Daoy (cell line): ENCODE results near the gene CASP12. TPM values are rescaled to one million over a fixed set of nuclear protein-coding genes. Genes with fewer than 3 reads are reported as not detected.

Experiments used
- DNase-seq: peaks from one replicate; pipeline ENCODE4 v3.0.0-alpha.2; 2015; ENCODE audit warnings: low read depth
- total RNA-seq: library from RNA; depleted of rRNA; stranded (reverse); fragments of >200 nt; shearing (Covaris generic); gene quantifications from 2 replicates; pipeline ENCODE4 v1.2.3, GENCODE V29; 2014

The CASP12 gene
- total RNA-seq, 1 experiment from 2014 or later, result not detected

- no peak for DNase-seq
Measured at GRCh38 chr11:104892723-104893511, 5.3 kb downstream of the CASP12 start.

- no peak for DNase-seq
Measured at GRCh38 chr11:104891135-104891534, 7.1 kb downstream of the CASP12 start.

GRCh38 chr11:104883342-104883741 is 14.9 kb downstream of the CASP12 start:
- no peak for DNase-seq

- no peak for DNase-seq
Measured at GRCh38 chr11:104881117-104881794, 17.0 kb downstream of the CASP12 start.

GRCh38 chr11:104879514-104880190 is 18.6 kb downstream of the CASP12 start:
- DNase-seq, result no peak

GRCh38 chr11:104876861-104877431 is 21.3 kb downstream of the CASP12 start:
- DNase-seq, result no peak

- DNase-seq, result no peak
Measured at GRCh38 chr11:104876324-104876723, 21.9 kb downstream of the CASP12 start.

GRCh38 chr11:104873252-104873651 is 25.0 kb downstream of the CASP12 start:
- DNase-seq, result no peak

- no peak for DNase-seq
Measured at GRCh38 chr11:104872393-104872792, 25.9 kb downstream of the CASP12 start.

- no peak for DNase-seq
Measured at GRCh38 chr11:104870910-104871309, 27.4 kb downstream of the CASP12 start.

GRCh38 chr11:104866815-104867214 is 31.4 kb downstream of the CASP12 start:
- no peak for DNase-seq

GRCh38 chr11:104858882-104859775 is 39.1 kb downstream of the CASP12 start:
- no peak for DNase-seq

GRCh38 chr11:104856607-104857006 is 41.7 kb downstream of the CASP12 start:
- DNase-seq, result no peak

GRCh38 chr11:104855965-104856364 is 42.3 kb downstream of the CASP12 start:
- DNase-seq, result no peak

- DNase-seq, result no peak
Measured at GRCh38 chr11:104853276-104853675, 45.0 kb downstream of the CASP12 start.

- no peak for DNase-seq
Measured at GRCh38 chr11:104852811-104853210, 45.4 kb downstream of the CASP12 start.

GRCh38 chr11:104846216-104846615 is 52.0 kb downstream of the CASP12 start:
- no peak for DNase-seq

- DNase-seq, result no peak
Measured at GRCh38 chr11:104844451-104844850, 53.8 kb downstream of the CASP12 start.

GRCh38 chr11:104843150-104843836 is 55.0 kb downstream of the CASP12 start:
- DNase-seq, result no peak

- no peak for DNase-seq
Measured at GRCh38 chr11:104841973-104842525, 56.2 kb downstream of the CASP12 start.
